GM12874 (cell line): ENCODE results near the gene PITPNB.

Experiments used
- TF ChIP-seq, protein P1 (sequence below): IDR thresholded peaks from 2 replicates; pipeline ENCODE4 v1.5.1; 2011; ENCODE audit warnings: low read depth, mild to moderate bottlenecking, control low read depth, low read length, moderate library complexity; ENCODE audit not compliant: insufficient read depth

The PITPNB gene

DNA sequence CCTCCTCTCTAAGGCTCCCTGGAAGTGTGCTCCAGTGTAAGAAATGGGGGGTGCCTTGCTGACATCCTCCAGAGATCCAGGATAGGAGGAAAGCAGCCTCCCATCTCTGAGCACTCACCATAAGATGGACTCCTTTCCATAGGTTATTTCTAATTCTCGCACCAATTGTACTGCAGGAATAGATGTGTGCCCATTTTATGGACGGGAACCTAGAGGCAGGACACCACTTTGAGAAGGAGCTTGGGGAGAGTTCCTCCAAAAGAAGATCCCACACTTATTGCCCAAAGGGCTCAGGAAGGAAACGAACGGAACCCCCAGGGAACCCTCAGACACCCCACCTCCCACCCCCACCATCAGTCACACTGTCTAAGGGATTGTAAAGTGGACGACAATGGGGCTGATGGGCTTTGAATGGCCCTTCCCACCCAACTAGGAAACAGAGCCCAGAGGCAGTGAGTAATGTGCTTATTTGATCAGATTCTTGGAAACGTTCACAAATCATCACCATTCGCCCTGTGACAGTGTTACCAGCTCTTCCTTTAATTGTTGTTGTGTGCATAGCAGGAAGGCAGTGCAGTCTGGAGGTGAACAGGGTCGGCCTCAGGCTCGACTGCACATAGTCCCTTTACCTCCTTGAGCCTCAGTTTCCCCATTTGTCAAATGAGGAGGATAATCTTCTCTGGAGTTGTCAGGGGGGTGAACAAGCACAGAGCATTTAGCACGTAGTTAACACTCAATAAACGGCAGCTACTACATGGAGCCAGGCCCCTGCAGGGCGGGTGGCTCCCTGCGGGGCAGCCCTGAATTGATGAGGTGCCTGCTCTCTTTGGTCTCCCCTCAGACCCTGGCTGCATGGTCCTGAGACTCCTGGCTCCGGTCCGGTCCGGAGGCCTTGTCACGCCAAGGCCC is 109.1 kb downstream of the PITPNB start:
- TF ChIP-seq, protein P1, sequence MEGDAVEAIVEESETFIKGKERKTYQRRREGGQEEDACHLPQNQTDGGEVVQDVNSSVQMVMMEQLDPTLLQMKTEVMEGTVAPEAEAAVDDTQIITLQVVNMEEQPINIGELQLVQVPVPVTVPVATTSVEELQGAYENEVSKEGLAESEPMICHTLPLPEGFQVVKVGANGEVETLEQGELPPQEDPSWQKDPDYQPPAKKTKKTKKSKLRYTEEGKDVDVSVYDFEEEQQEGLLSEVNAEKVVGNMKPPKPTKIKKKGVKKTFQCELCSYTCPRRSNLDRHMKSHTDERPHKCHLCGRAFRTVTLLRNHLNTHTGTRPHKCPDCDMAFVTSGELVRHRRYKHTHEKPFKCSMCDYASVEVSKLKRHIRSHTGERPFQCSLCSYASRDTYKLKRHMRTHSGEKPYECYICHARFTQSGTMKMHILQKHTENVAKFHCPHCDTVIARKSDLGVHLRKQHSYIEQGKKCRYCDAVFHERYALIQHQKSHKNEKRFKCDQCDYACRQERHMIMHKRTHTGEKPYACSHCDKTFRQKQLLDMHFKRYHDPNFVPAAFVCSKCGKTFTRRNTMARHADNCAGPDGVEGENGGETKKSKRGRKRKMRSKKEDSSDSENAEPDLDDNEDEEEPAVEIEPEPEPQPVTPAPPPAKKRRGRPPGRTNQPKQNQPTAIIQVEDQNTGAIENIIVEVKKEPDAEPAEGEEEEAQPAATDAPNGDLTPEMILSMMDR: no peak

DNA sequence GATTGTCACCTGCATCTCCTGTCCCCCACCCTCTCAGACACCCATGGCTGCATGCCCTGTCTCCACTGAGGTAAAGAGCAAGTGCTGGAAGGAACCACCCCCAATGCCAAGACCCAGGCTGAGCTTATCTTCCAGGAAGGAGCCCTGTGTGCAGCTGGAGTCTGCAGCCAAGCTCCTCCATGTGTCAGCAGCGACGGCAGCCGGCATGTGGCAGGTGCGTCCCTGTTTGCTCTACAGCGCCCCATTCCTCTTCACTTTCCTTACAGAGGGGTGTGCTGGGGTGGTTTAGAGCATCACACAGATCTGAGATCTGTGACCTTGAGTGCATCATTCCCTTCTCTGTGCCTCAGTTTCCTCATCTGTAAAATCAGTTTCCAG is 109.8 kb downstream of the PITPNB start:
- TF ChIP-seq, protein P1: no peak

DNA sequence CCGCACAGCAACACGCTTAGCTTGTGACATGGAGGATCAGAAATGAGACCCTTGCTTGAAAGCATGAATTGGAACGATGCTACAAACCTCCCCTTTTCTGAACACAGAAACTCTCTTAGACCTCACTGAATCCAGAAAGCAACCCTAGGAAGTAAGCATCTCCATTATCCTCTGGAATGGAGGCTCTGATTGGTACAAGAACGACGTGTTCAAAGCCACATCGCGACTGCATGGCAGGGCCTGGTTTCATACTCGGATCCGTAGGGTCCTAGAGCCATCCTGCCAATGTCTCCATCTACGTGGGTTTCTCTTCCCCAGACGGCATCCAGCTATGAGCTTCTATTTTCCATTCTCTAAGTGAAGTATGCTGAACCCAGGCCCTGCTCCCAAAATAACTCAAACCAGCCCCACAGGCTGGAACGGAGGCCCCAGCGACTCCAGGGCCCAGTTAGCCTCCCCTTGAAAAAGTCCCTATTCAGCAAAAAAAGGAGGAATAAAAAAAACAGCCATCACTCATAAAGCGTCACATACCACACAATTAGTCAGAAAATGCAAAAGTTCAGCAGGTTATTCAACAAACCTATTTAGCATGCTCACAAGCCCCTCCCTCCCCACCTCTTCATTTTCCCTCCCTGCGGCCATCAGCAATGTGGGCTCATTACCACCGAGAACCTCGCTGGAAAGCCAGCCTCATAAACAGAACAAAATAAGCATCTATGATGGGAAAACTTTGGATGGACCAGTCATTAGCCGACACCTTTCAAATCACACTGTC is 110.4 kb downstream of the PITPNB start:
- TF ChIP-seq, protein P1: no peak

DNA sequence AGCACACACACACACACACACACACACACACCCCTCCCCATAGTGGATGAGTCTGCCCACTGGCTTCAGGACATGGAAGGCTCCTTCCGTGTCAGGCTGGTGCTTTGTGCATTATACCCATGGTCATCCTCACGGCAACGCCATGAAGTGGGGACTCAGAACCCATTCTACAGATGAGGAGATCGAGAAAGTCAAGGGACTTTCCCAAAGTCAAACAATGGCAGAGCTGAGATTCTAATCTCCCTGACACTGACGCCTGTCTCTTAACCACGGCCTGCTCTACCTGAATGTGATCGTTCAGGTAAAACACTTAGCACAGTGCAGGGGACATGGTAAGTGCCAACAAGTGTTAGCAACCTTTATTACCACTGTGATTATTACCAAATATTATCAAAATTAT is 113.2 kb downstream of the PITPNB start:
- TF ChIP-seq, protein P1: no peak

DNA sequence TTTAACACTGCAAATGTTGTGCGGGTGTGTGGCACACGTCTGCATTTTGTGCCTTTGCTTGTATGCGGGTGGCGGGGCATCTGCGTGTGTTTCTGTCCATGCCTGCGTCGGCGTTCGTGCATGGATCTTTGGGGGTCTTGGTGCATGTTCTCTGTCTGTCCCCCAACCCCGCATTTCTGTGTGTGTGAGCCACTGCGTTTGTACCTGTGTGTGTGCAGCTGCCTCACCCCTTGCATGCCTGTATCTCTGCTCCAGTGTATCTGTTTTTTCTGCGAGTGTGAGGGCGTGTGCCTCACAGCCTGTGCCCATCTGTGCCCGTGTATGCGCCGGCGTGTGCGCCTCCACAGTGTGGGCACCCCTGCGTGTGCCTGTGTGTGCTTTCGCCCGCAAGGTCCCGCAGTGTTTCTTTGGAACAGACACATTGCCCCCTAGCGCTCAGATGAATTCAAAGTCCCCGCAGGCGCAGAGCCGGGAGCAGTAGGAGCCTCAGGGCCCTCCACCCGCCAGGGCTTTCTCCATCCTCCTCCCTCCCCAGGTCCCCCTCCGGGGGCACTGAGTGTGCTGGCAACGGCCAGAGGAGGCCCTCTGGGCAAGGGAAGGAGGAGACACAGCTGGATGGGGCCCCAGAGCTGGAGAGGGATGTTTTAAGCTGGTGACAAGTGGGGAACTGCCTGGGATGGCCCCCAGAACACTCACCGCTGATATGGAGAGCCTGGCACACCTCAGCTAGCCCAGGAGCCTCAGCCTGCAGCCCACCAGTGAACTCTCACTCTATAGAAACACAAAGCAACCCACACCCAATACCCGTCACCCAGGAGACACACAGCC is 114.4 kb downstream of the PITPNB start:
- TF ChIP-seq, protein P1: peak; percentile 53

DNA sequence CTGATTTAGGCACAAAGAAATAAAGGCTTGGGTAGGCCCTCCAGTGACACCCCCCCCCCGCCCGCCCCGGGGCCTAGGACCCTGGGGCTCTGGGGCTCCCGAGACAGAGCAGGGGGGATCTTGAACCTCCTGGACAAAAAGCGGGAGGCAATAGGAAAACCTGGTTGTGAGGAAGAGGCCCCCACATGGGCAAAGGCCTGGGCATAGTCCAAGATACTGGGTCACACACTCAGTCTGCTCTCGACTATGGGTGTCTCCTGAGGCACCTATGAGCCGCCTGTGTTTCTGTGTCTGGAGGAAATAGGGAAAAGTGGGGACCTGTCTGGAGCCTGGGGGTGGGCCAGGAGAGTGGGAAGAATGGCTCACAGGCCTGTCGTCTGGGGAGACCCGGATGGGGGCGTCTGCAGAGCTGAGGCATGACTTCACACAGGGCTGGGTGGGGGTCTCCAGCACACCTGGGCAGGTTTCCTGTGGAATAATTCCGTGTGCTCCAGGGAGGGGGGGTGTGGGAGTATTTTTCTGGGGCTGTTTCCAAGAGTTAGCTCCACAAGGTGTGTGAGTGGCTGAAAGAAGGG is 115.1 kb downstream of the PITPNB start:
- TF ChIP-seq, protein P1: no peak
